ENCODE data around the gene GALNT17. TPM values are rescaled to one million over a fixed set of nuclear protein-coding genes. Genes with fewer than 3 reads are reported as not detected.
A peak's percentile ranks its signal among the peaks of the same experiment; 100 is the strongest.

The GALNT17 gene
- total RNA-seq, 2 donors from 2014 or later = not detected

GRCh38 chr7:71705901-71706596, 574.1 kb downstream of the GALNT17 start:
- DNase-seq (ENCODE audit: low spot score) (no peak), ATAC-seq (no peak)
- no peaks in the 10 kb centered on the region for H3K36me3 Mint-ChIP-seq
- no peak overlapping the region for H3K27ac Mint-ChIP-seq
- peaks cover 16% of the 10 kb centered on the region for H3K9me3 Mint-ChIP-seq
- H3K4me3 Mint-ChIP-seq = no peak overlapping the region
- no peaks in the 10 kb centered on the region for H3K27me3 Mint-ChIP-seq
- H3K4me1 Mint-ChIP-seq (ENCODE audit: low read depth in 2 of 2) = no peaks in the 10 kb centered on the region

GRCh38 chr7:71706597-71706975, 574.6 kb downstream of the GALNT17 start:
- Mint-ChIP-seq H3K36me3 (no peaks in the 10 kb centered on the region), H3K4me1 (ENCODE audit: low read depth in 2 of 2) (no peaks in the 10 kb centered on the region), H3K9me3 (peaks cover 16% of the 10 kb centered on the region), H3K27ac (no peak overlapping the region), H3K4me3 (no peak overlapping the region), H3K27me3 (no peaks in the 10 kb centered on the region)
- ATAC-seq (no peak), DNase-seq (ENCODE audit: low spot score) (no peak)

GRCh38 chr7:71707041-71707440, 575.1 kb downstream of the GALNT17 start:
- Mint-ChIP-seq H3K27me3 (no peaks in the 10 kb centered on the region), H3K4me3 (no peak overlapping the region), H3K4me1 (ENCODE audit: low read depth in 2 of 2) (no peaks in the 10 kb centered on the region), H3K9me3 (peaks cover 13% of the 10 kb centered on the region), H3K36me3 (no peaks in the 10 kb centered on the region), H3K27ac (no peak overlapping the region)
- no peak for ATAC-seq
- no peak for DNase-seq (ENCODE audit: low spot score)

GRCh38 chr7:71708710-71709109, 576.8 kb downstream of the GALNT17 start:
- peaks cover 7% of the 10 kb centered on the region for H3K9me3 Mint-ChIP-seq
- H3K4me1 Mint-ChIP-seq (ENCODE audit: low read depth in 2 of 2) = no peaks in the 10 kb centered on the region
- H3K4me3 Mint-ChIP-seq = no peak overlapping the region
- no peak for DNase-seq (ENCODE audit: low spot score)
- H3K27me3 Mint-ChIP-seq = no peaks in the 10 kb centered on the region
- H3K36me3 Mint-ChIP-seq = no peaks in the 10 kb centered on the region
- no peak for ATAC-seq
- H3K27ac Mint-ChIP-seq = no peak overlapping the region

GRCh38 chr7:71710442-71710841, 578.5 kb downstream of the GALNT17 start:
- H3K9me3 Mint-ChIP-seq = peaks cover 5% of the 10 kb centered on the region
- H3K4me3 Mint-ChIP-seq = no peak overlapping the region
- H3K27ac Mint-ChIP-seq = no peak overlapping the region
- H3K27me3 Mint-ChIP-seq = no peaks in the 10 kb centered on the region
- ATAC-seq = no peak
- no peaks in the 10 kb centered on the region for H3K4me1 Mint-ChIP-seq (ENCODE audit: low read depth in 2 of 2)
- no peak for DNase-seq (ENCODE audit: low spot score)
- H3K36me3 Mint-ChIP-seq = no peaks in the 10 kb centered on the region

- no peaks in the 10 kb centered on the region for H3K36me3 Mint-ChIP-seq
- no peak overlapping the region for H3K27ac Mint-ChIP-seq
- no peaks in the 10 kb centered on the region for H3K4me1 Mint-ChIP-seq (ENCODE audit: low read depth in 2 of 2)
- H3K27me3 Mint-ChIP-seq = peaks cover 0 to 3% of the 10 kb centered on the region in 2 donors
- no peak overlapping the region for H3K4me3 Mint-ChIP-seq
- ATAC-seq (peak in 1 of 2 donors; percentile 7), DNase-seq (ENCODE audit: low spot score) (no peak)
- H3K9me3 Mint-ChIP-seq = peaks cover 5% of the 10 kb centered on the region
Observed at GRCh38 chr7:71712653-71713180, 580.8 kb downstream of the GALNT17 start.

GRCh38 chr7:71716690-71717089, 584.7 kb downstream of the GALNT17 start:
- Mint-ChIP-seq H3K4me1 (ENCODE audit: low read depth in 2 of 2) (no peaks in the 10 kb centered on the region), H3K36me3 (no peaks in the 10 kb centered on the region), H3K27me3 (peaks cover 0 to 3% of the 10 kb centered on the region in 2 donors), H3K4me3 (no peak overlapping the region), H3K9me3 (no peaks in the 10 kb centered on the region), H3K27ac (no peak overlapping the region)
- DNase-seq (ENCODE audit: low spot score) (no peak), ATAC-seq (no peak)

- ATAC-seq = no peak
- no peaks in the 10 kb centered on the region for H3K9me3 Mint-ChIP-seq
- H3K27me3 Mint-ChIP-seq = peaks cover 0 to 3% of the 10 kb centered on the region in 2 donors
- no peaks in the 10 kb centered on the region for H3K4me1 Mint-ChIP-seq (ENCODE audit: low read depth in 2 of 2)
- no peak overlapping the region for H3K4me3 Mint-ChIP-seq
- H3K27ac Mint-ChIP-seq = no peak overlapping the region
- no peaks in the 10 kb centered on the region for H3K36me3 Mint-ChIP-seq
- no peak for DNase-seq (ENCODE audit: low spot score)
Observed at GRCh38 chr7:71718563-71718962, 586.6 kb downstream of the GALNT17 start.

GRCh38 chr7:71721742-71722141, 589.8 kb downstream of the GALNT17 start:
- H3K36me3 Mint-ChIP-seq = no peaks in the 10 kb centered on the region
- DNase-seq (ENCODE audit: low spot score) (no peak), ATAC-seq (no peak)
- no peak overlapping the region for H3K4me3 Mint-ChIP-seq
- no peaks in the 10 kb centered on the region for H3K9me3 Mint-ChIP-seq
- H3K27me3 Mint-ChIP-seq = peaks cover 0 to 5% of the 10 kb centered on the region in 2 donors
- H3K4me1 Mint-ChIP-seq (ENCODE audit: low read depth in 2 of 2) = no peaks in the 10 kb centered on the region
- no peak overlapping the region for H3K27ac Mint-ChIP-seq

- DNase-seq (ENCODE audit: low spot score) (no peak), ATAC-seq (no peak)
- Mint-ChIP-seq H3K27me3 (peaks cover 0 to 2% of the 10 kb centered on the region in 2 donors), H3K36me3 (no peaks in the 10 kb centered on the region), H3K9me3 (no peaks in the 10 kb centered on the region), H3K4me1 (ENCODE audit: low read depth in 2 of 2) (no peaks in the 10 kb centered on the region), H3K4me3 (no peak overlapping the region), H3K27ac (no peak overlapping the region)
Observed at GRCh38 chr7:71723859-71724258, 591.9 kb downstream of the GALNT17 start.

- Mint-ChIP-seq H3K36me3 (no peaks in the 10 kb centered on the region), H3K4me1 (ENCODE audit: low read depth in 2 of 2) (no peaks in the 10 kb centered on the region), H3K27me3 (peaks cover 2 to 4% of the 10 kb centered on the region in 2 donors), H3K4me3 (no peak overlapping the region), H3K27ac (no peak overlapping the region), H3K9me3 (no peaks in the 10 kb centered on the region)
- ATAC-seq (no peak), DNase-seq (ENCODE audit: low spot score) (no peak)
Observed at GRCh38 chr7:71727347-71727746, 595.4 kb downstream of the GALNT17 start.

GRCh38 chr7:71731740-71732139, 599.8 kb downstream of the GALNT17 start:
- peaks cover 5 to 11% of the 10 kb centered on the region in 2 donors for H3K27me3 Mint-ChIP-seq
- ATAC-seq = no peak
- no peaks in the 10 kb centered on the region for H3K9me3 Mint-ChIP-seq

GRCh38 chr7:71733107-71733870, 601.3 kb downstream of the GALNT17 start:
- Mint-ChIP-seq H3K27me3 (peaks cover 5 to 11% of the 10 kb centered on the region in 2 donors), H3K4me1 (ENCODE audit: low read depth in 2 of 2) (peaks cover 6% of the 10 kb centered on the region in 2 donors), H3K27ac (no peak overlapping the region), H3K4me3 (no peak overlapping the region), H3K36me3 (no peaks in the 10 kb centered on the region), H3K9me3 (no peaks in the 10 kb centered on the region)
- peak; percentile 48 to 58 for ATAC-seq
- DNase-seq (ENCODE audit: low spot score) = peak; percentile 69

More at GRCh38 chr7:71731740-71732139, 599.8 kb downstream of the GALNT17 start:
- H3K4me1 Mint-ChIP-seq (ENCODE audit: low read depth in 2 of 2) = peaks cover 6% of the 10 kb centered on the region in 2 donors
- H3K4me3 Mint-ChIP-seq = no peak overlapping the region
- no peak overlapping the region for H3K27ac Mint-ChIP-seq
- DNase-seq (ENCODE audit: low spot score) = no peak
- H3K36me3 Mint-ChIP-seq = no peaks in the 10 kb centered on the region

GRCh38 chr7:71735961-71736556, 604.1 kb downstream of the GALNT17 start:
- Mint-ChIP-seq H3K36me3 (no peaks in the 10 kb centered on the region), H3K27me3 (peaks cover 5 to 11% of the 10 kb centered on the region in 2 donors), H3K9me3 (no peaks in the 10 kb centered on the region), H3K4me1 (ENCODE audit: low read depth in 2 of 2) (peaks cover 6% of the 10 kb centered on the region in 2 donors), H3K4me3 (no peak overlapping the region), H3K27ac (no peak overlapping the region)
- DNase-seq (ENCODE audit: low spot score) (peak; percentile 62), ATAC-seq (peak in 1 of 2 donors; percentile 54)
